ENCODE data around the gene KIF9. TPM values are rescaled to one million over a fixed set of nuclear protein-coding genes. Genes with fewer than 3 reads are reported as not detected.

Gene KIF9, protein sequence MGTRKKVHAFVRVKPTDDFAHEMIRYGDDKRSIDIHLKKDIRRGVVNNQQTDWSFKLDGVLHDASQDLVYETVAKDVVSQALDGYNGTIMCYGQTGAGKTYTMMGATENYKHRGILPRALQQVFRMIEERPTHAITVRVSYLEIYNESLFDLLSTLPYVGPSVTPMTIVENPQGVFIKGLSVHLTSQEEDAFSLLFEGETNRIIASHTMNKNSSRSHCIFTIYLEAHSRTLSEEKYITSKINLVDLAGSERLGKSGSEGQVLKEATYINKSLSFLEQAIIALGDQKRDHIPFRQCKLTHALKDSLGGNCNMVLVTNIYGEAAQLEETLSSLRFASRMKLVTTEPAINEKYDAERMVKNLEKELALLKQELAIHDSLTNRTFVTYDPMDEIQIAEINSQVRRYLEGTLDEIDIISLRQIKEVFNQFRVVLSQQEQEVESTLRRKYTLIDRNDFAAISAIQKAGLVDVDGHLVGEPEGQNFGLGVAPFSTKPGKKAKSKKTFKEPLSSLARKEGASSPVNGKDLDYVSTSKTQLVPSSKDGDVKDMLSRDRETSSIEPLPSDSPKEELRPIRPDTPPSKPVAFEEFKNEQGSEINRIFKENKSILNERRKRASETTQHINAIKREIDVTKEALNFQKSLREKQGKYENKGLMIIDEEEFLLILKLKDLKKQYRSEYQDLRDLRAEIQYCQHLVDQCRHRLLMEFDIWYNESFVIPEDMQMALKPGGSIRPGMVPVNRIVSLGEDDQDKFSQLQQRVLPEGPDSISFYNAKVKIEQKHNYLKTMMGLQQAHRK
- total RNA-seq = 1 to 10 TPM; 1.1 to 9.2 (median 7.5) TPM

DNA sequence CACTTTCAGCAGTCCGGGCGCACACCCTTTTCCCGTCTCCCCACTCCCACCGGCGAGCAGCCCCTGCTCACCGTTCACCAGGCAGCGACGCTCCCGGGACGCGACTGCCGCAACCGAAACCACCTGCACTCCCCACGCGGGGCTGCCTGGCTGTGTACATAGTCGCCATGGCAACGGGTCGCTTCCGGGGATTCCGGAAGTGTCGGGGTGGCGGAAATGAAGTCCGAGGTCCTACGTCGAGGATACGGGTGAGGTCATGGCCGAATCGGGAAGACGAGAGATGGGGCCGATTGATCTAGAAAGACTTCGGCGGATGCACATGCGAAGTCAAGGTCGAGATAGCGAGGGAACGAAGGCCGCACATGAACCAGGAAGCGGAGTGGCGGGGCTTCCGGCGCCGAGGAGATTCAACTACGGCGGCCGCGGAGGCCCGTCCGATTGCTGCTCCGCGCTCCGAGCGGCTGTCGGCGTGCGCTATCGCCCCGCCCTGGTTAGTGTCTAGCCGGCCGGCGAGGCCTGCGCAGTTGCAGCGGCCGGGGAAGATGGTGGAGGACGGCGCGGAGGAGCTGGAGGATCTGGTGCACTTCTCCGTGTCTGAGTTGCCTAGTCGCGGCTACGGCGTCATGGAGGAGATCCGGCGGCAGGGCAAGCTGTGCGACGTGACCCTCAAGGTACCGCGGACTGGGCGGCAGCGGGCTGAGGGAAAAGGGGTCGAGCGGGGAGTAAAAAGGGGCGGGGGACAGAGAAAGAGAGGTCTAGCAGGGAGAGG, at the start of gene KIF9, which contains the start of gene KLHL18:
KIF9 (minus strand) TSS at position 376 of the 769 bp plus-strand sequence. CDS start 5,425 bp downstream, outside the sequence.
KLHL18 (plus strand) TSS at position 521 of the 769 bp plus-strand sequence; CDS start at position 543, 22 bp downstream.
- Histone ChIP-seq H3K27ac (peak within 1 kb of the TSS; percentile 92 to 95 (median 94)), H3K36me3 (peaks cover 0 to 11% (median 0%) of the 10 kb centered on the region in 3 donors), H3K4me3 (peak within 1 kb of the TSS; percentile 74 to 97 (median 90)), H3K9me3 (no peaks in the 10 kb centered on the region), H3K27me3 (no peaks in the 10 kb centered on the region), H3K4me1 (peaks cover 20 to 54% (median 22%) of the 10 kb centered on the region in 3 donors)
- intact Hi-C loops (cut with DNase I) = no loop called here
- DNase-seq = peak; percentile 90
- peak in 3 of 4 donors; percentile 42 to 71 (median 62) for TF ChIP-seq POLR2A (IDR thresholded peaks at IDR 0.05)
- TF ChIP-seq, protein P1, sequence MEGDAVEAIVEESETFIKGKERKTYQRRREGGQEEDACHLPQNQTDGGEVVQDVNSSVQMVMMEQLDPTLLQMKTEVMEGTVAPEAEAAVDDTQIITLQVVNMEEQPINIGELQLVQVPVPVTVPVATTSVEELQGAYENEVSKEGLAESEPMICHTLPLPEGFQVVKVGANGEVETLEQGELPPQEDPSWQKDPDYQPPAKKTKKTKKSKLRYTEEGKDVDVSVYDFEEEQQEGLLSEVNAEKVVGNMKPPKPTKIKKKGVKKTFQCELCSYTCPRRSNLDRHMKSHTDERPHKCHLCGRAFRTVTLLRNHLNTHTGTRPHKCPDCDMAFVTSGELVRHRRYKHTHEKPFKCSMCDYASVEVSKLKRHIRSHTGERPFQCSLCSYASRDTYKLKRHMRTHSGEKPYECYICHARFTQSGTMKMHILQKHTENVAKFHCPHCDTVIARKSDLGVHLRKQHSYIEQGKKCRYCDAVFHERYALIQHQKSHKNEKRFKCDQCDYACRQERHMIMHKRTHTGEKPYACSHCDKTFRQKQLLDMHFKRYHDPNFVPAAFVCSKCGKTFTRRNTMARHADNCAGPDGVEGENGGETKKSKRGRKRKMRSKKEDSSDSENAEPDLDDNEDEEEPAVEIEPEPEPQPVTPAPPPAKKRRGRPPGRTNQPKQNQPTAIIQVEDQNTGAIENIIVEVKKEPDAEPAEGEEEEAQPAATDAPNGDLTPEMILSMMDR (IDR thresholded peaks at IDR 0.05) = peak in 2 of 6 experiments; percentile 6 to 10
- 0% methylated on average over 13 to 25 of the region's 82 CpGs for WGBS, 2 donors

DNA sequence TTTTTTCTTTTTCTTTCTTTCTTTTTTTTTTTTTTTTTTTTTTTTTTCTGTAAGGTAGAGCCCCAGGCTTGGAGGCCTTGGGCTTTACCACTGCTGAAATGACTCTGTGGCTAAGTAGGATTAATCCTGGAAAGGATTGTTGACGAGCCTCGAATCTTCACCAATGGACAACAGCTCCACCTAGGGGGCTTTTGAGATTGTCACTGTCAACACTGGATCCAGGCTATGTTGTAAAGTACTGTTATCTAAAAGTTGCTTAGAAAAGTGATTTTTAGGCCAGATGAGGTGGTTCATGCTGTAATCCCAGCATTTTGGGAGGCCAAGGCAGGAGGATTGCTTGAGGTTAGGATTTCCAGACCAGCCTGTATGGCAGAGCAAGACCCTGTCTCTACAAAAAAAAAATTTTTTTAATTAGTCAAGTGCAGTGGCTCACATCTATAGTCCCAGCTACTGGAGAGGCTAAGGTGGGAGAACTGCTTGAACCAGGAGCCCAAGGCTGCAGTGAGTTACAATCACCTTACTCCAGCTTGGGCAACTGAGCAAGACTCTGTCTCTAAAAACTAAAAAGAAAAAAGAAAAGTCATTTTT, 41.8 kb upstream of the KIF9 start:
- H3K4me3 ChIP-seq = no peak overlapping the region
- TF ChIP-seq POLR2A (IDR thresholded peaks at IDR 0.05) = no peak
- TF ChIP-seq, protein P1 (IDR thresholded peaks at IDR 0.05) = peak; percentile 38 to 79 (median 66)
- H3K9me3 ChIP-seq = no peaks in the 10 kb centered on the region
- WGBS, 2 donors = 0% methylated on average over 2 of the region's 2 CpGs
- H3K27me3 ChIP-seq = no peaks in the 10 kb centered on the region
- peaks cover 0 to 12% (median 0%) of the 10 kb centered on the region in 3 donors for H3K4me1 ChIP-seq
- intact Hi-C loops (cut with DNase I) = no loop called here
- H3K27ac ChIP-seq = no peak overlapping the region
- peaks cover 5 to 97% (median 25%) of the 10 kb centered on the region in 3 donors for H3K36me3 ChIP-seq
- no peak for DNase-seq

DNA sequence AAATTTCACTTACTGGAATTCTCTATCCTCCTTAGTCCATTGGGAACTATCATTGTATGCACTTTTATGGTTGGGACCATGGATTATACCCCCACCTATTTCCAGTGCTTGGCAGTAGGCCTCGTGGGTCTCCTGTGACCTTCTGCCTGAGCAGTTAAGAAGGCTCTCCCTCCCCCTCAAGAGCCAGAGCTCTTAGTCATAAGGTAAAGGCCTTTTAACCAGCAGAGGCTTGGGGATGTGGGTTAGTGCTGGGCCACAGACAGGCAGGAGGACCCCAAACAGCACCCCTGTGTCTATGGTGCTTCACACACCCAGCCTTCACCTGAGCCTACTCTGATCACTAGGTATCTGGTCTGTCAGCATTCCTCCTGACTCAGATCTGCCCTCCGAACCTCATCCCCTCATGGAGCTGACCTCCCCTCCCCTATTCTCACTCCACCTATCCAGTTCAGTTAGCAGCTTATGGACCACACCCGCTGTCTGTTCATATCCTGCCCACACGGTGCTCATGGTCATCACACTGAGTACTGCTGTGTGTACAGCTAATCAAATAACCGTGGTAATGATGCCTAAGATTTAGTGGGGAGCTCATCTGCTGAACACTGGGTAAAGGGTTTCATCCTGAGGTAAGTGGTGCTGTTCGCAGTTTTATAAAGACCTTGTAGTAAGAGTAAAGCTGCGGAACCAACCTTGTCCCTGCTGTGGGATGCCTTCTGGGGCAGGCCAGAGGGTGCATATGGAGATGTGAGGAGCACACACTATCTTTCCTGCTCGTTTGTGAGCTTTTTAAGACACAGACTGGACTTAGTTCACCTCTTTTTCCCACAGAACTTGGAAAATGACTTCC, 41.1 kb upstream of the KIF9 start:
- H3K36me3 ChIP-seq = peaks cover 5 to 90% (median 25%) of the 10 kb centered on the region in 3 donors
- 76 to 77% methylated on average over 6 to 8 of the region's 8 CpGs for WGBS, 2 donors
- no peak overlapping the region for H3K27ac ChIP-seq
- no peaks in the 10 kb centered on the region for H3K9me3 ChIP-seq
- TF ChIP-seq, protein P1 (IDR thresholded peaks at IDR 0.05) = no peak
- TF ChIP-seq POLR2A (IDR thresholded peaks at IDR 0.05) = no peak
- no peak for DNase-seq
- no peak overlapping the region for H3K4me3 ChIP-seq
- intact Hi-C loops (cut with DNase I) = no loop called here
- H3K27me3 ChIP-seq = no peaks in the 10 kb centered on the region
- peaks cover 0 to 19% (median 0%) of the 10 kb centered on the region in 3 donors for H3K4me1 ChIP-seq

DNA sequence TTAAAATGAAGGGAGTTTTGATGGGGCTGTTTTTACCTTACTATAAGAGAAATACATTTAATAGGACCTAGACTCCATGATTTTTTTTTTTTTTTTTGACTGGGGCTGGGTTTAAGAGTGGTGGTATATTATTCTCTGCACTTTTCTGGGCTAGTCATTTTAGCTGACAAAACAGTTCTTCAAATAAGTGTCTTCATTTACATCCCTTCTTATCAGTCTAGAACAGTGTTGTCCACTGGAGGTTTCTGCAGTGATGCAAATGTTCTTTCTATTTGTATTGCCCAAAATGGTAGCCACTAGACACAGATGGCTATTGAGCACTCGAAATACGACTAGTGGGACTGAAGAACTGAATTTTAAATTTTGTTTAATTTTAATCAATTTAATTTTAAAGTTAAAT, 37.4 kb upstream of the KIF9 start:
- no peaks in the 10 kb centered on the region for H3K27me3 ChIP-seq
- no peak overlapping the region for H3K4me3 ChIP-seq
- TF ChIP-seq, protein P1 (IDR thresholded peaks at IDR 0.05) = no peak
- TF ChIP-seq POLR2A (IDR thresholded peaks at IDR 0.05) = no peak
- no peaks in the 10 kb centered on the region for H3K9me3 ChIP-seq
- WGBS, 2 donors = 42 to 83% methylated on average over 2 of the region's 2 CpGs
- H3K4me1 ChIP-seq = peaks cover 0 to 28% (median 0%) of the 10 kb centered on the region in 3 donors
- peaks cover 5 to 53% (median 24%) of the 10 kb centered on the region in 3 donors for H3K36me3 ChIP-seq
- H3K27ac ChIP-seq = no peak overlapping the region
- DNase-seq = no peak
- intact Hi-C loops (cut with DNase I) = no loop called here

All from esophagus squamous epithelium (tissue), 5 donors.